ENCODE data around the gene DBH.

The DBH gene

GRCh38 chr9:133608889-133609288 lies 27.3 kb upstream of the DBH start:
- peak overlapping the region; percentile 50 for H3K4me3 ChIP-seq
- H3K27ac ChIP-seq: no peak overlapping the region
- no peak for DNase-seq (ENCODE audit: low spot score)
- no peak for TF ChIP-seq CTCF (IDR thresholded peaks at IDR 0.05)

GRCh38 chr9:133609311-133610098 lies 26.7 kb upstream of the DBH start, which contains the start of gene FAM163B:
Gene FAM163B (minus strand): TSS chr9:133609389. CDS start chr9:133580223, 29,166 bp downstream.
- TF ChIP-seq CTCF (IDR thresholded peaks at IDR 0.05): no peak
- H3K27ac ChIP-seq: no peak within 1 kb of the TSS
- no peak for DNase-seq (ENCODE audit: low spot score)
- peak within 1 kb of the TSS; percentile 50 for H3K4me3 ChIP-seq

GRCh38 chr9:133610845-133611244 lies 25.3 kb upstream of the DBH start:
- Histone ChIP-seq H3K4me3 (no peak overlapping the region), H3K27ac (no peak overlapping the region)
- TF ChIP-seq CTCF (IDR thresholded peaks at IDR 0.05): no peak
- no peak for DNase-seq (ENCODE audit: low spot score)

GRCh38 chr9:133612051-133612450 lies 24.1 kb upstream of the DBH start:
- no peak overlapping the region for H3K27ac ChIP-seq
- TF ChIP-seq CTCF (IDR thresholded peaks at IDR 0.05): no peak
- no peak for DNase-seq (ENCODE audit: low spot score)
- H3K4me3 ChIP-seq: no peak overlapping the region

- no peak overlapping the region for H3K4me3 ChIP-seq
- TF ChIP-seq CTCF (IDR thresholded peaks at IDR 0.05): no peak
- DNase-seq (ENCODE audit: low spot score): no peak
- no peak overlapping the region for H3K27ac ChIP-seq
Measured at GRCh38 chr9:133612816-133613215, 23.3 kb upstream of the DBH start.

GRCh38 chr9:133613432-133613831 lies 22.7 kb upstream of the DBH start:
- H3K4me3 ChIP-seq: no peak overlapping the region
- H3K27ac ChIP-seq: no peak overlapping the region
- no peak for DNase-seq (ENCODE audit: low spot score)
- no peak for TF ChIP-seq CTCF (IDR thresholded peaks at IDR 0.05)

- TF ChIP-seq CTCF (IDR thresholded peaks at IDR 0.05): no peak
- H3K4me3 ChIP-seq: no peak overlapping the region
- H3K27ac ChIP-seq: no peak overlapping the region
- DNase-seq (ENCODE audit: low spot score): no peak
Measured at GRCh38 chr9:133614056-133614455, 22.1 kb upstream of the DBH start.
